NAMALWA (cell line): Measurements from ENCODE around the gene G6PD.
"Not testable (repeated sequence)": the region's sequence is repeated elsewhere in the genome, so short reads cannot be mapped to it uniquely, and the experiment has no call there.

Experiments used
- DNase-seq: peaks from one replicate; pipeline ENCODE4 v3.0.0-alpha.2; 2015; ENCODE audit warnings: low spot score

Gene G6PD

GRCh38 chrX:154515090-154515965 lies 31.3 kb downstream of the G6PD start:
- peak; percentile 47 for DNase-seq

DNA sequence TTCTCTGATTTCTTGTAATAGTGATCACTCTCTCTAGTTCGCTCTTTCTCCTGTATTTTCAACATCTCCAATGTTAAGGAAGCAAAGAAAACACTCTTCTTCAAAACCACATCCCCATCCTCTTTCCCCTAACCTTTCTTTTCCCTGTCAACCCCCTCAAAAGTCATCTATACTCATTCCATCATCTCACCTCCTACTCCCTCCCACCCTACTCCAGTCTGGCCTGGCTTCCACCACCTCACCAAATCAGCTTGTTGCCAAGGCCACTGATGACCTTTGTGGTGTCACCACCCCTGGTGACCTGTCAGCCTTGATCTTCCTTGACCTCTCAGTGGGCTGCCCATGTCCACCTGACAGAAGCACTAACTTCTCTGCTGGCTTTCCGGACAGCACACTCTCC lies 32.9 kb downstream of the G6PD start:
- DNase-seq = no peak

GRCh38 chrX:154512879-154513553 lies 33.6 kb downstream of the G6PD start:
- DNase-seq = no peak

GRCh38 chrX:154511761-154512160 lies 34.9 kb downstream of the G6PD start:
- no peak for DNase-seq

DNA sequence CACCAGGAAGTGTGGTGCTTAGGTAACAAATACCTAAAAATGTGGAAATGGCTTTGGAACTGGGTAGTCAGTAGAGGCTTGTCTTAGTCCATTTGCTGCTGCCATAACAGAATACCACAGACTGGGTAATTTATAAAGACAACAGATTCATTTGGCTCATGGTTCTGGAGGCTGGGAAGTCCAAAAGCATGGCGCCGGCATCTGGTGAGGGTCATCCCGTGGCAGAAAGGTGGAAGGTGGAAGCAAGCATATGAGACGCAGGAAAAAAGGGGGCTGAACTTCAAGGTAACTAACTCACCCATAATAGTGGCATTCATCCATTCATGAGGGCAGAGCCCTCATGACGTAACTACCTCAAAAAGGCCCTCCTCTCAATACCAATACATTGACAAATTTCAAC lies 37.2 kb downstream of the G6PD start:
- no peak for DNase-seq

- no peak for DNase-seq
These were observed 38.3 kb downstream of the G6PD start for GRCh38 chrX:154508384-154508745.

DNA sequence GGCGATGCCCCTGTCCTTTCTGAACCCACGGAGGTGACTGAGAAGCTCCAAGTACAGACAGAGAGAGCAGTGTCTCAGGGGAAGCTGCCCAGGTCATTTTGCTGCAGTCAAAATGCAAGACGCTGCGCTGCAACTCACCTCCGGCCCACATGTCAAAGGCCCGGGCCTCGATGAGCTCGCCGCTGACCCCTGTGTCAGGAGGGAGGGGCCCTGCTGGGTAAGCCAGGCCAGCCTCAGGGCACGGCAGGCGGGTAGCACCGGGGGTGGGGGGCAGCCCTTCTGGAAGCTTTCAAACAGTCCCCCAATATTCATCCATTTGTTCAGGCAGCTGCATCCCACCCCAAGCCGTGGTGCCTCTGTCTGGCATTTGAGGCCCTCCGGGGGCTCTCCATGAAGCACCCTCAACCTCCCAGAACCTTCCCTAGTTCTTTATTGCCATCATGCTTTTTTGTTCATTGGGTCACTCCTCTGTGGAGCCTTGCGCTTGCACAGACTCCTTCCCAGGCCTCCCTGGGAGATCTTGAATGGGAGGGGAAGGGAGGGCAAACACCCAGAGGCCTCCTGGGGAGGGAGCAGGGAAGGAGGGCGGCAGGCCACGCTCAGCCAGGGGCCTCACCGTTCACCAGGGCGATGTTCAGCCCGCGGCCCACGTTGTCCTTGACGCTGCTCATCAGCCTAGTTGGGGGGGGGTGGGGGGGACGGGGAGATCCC lies 38.8 kb downstream of the G6PD start:
- DNase-seq = no peak

GRCh38 chrX:154506483-154507332 lies 39.9 kb downstream of the G6PD start:
- DNase-seq = no peak

- no peak for DNase-seq
These were observed 40.9 kb downstream of the G6PD start for GRCh38 chrX:154505734-154506133.

DNA sequence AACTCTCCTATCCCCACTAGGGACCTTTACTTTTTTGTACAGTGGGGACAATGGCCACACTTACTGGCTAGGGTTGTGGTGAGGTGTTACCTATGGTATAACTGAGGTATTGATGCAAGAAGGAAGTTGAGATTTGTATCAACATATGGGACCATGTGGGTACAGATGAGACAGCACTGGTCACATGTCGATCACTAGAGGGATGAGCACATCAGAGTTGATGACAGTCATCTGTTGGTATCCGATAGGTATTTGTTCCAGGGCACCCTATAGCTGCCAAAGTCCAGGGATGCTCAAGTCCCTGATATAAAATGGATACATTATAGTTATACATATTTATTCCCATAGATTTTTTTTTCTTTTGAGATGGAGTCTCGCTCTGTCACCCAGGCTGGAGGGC lies 43.7 kb downstream of the G6PD start:
- DNase-seq = no peak

DNA sequence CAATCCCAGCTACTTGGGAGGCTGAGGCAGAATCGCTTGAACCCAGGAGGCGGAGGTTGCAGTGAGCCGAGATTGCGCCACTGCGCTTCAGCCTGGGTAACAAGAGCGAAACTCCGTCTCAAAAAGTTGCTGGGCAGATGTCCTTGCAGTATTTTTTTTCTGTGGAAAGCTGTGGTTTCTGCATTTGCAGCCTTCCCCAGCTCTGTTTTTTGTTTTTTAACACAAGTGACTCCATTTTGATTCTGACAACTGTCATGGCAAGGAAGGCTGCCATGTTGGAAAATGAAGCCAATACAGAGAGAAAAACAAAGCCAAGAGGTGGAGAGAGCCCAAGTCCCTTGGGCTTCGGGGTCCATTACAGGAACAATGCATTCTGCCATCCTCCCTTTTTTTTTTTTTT lies 44.5 kb downstream of the G6PD start:
- DNase-seq = no peak

DNA sequence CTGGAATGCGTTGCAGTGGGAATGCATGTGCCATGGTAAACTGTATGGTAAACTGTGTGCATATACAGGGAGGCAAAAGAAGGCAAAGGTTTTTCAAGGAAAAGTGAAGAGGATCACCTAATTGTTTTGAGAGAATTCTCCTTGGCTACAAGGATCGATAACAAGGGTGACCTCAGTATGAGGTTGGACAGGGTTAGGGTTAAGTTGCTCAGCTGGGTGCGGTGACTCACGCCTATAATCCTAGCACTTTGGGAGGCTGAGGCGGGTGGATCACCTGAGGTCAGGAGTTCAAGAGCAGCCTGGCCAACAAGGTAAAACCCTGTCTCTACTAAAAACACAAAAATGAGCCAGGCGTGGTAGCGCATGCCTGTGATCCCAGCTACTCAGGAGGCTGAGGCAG lies 45.2 kb downstream of the G6PD start:
- DNase-seq = not testable (repeated sequence)

DNA sequence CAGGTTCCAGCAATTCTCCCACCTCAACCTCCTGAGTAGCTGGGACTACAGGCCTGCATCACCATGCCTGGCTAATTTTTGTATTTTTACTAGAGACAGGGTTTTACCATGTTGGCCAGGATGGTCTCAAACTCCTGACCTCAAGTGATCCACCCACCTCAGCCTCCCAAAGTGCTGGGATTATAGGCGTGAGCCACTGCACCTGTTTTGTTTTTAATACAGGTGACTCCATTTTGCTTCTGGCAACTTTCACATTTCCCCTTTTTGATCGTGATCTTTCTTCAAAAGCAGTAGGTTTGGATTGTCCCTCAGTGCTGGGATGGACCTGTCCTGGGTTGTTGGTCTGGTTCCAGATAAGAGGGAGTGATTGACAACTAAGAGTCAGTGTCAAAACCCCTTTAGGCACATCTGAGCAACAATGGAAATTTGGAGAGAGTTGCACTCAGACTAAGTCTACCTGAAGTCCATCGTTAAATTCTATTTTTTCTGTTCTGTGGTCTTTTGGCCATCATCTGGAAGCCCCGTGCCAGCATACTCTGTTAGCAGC lies 50.0 kb downstream of the G6PD start:
- not testable (repeated sequence) for DNase-seq

GRCh38 chrX:154495472-154495922 lies 51.1 kb downstream of the G6PD start:
- no peak for DNase-seq

GRCh38 chrX:154494715-154495114 lies 51.9 kb downstream of the G6PD start:
- no peak for DNase-seq

GRCh38 chrX:154490414-154491083 lies 56.1 kb downstream of the G6PD start, which contains the start of gene SLC10A3:
SLC10A3 (minus strand) TSS chrX:154490629; CDS start chrX:154488940, 1,689 bp downstream.
- DNase-seq = peak; percentile 93

- peak; percentile 31 for DNase-seq
These were observed 56.6 kb downstream of the G6PD start for GRCh38 chrX:154490021-154490413.

- no peak for DNase-seq
These were observed 57.5 kb downstream of the G6PD start for GRCh38 chrX:154489182-154489581.

DNA sequence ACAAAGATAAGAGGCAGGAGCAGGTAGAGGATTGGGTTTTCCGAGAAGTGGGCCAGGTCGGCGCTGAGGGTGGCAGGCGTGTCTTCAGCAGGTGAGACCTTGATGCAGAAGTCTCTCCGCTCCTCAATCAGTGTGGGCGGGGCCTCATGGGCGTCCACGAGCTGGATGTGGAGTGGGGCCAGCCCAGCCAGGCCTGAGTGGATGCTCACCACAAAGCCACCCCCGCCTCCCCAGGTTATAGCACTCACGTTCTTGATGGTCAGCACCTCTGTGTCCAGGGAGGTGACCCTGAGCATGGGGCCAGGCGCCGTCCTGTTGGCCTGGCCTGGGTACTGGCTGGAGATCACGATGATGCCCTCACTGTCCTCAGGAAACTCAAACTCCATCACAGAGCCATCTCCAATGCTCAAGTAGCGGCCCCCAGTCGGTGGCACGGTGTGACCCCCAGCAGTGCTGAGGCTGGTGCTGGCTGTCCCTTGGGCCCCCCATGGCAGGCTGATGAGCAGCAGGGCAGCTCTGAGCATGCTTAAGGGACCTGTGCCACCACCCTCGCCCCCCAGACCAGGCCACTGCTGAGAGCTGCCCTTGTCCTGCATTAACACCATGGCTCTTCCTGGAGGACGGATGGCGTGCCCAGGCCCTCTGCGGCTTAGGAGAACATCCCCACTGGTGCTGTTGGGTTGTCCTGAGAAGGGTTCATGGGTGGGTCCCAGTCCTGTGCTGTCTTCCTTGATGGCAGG lies 58.1 kb downstream of the G6PD start:
- no peak for DNase-seq
